Measurements from ENCODE around the gene HID1.
A peak's percentile ranks its signal among the peaks of the same experiment; 100 is the strongest.

Gene HID1

GRCh38 chr17:74962622-74963394 lies 9.8 kb downstream of the HID1 start:
- no peaks in the 10 kb centered on the region for H3K36me3 ChIP-seq (ENCODE audit: control insufficient read depth, insufficient read depth, low read length, severe bottlenecking)
- H3K27me3 ChIP-seq (replicated peaks; ENCODE audit: control insufficient read depth, insufficient read depth, low read length): peaks cover 15% of the 10 kb centered on the region
- H3K9me3 ChIP-seq (ENCODE audit: control insufficient read depth, low read length): no peaks in the 10 kb centered on the region
- DNase-seq (ENCODE audit: low read depth): no peak
- H3K9ac ChIP-seq (ENCODE audit: low read length): no peak overlapping the region
- no peaks in the 10 kb centered on the region for H3K4me1 ChIP-seq (ENCODE audit: control insufficient read depth, insufficient read depth, low read length)
- H3K4me3 ChIP-seq (ENCODE audit: low read length): no peak overlapping the region

- Histone ChIP-seq H3K9me3 (ENCODE audit: control insufficient read depth, low read length) (no peaks in the 10 kb centered on the region), H3K4me1 (ENCODE audit: control insufficient read depth, insufficient read depth, low read length) (no peaks in the 10 kb centered on the region), H3K27me3 (replicated peaks; ENCODE audit: control insufficient read depth, insufficient read depth, low read length) (peaks cover 15% of the 10 kb centered on the region), H3K9ac (ENCODE audit: low read length) (no peak overlapping the region), H3K36me3 (ENCODE audit: control insufficient read depth, insufficient read depth, low read length, severe bottlenecking) (no peaks in the 10 kb centered on the region), H3K4me3 (ENCODE audit: low read length) (no peak overlapping the region)
- DNase-seq (ENCODE audit: low read depth): peak; percentile 95
Observed at GRCh38 chr17:74961657-74962350, 10.8 kb downstream of the HID1 start.

GRCh38 chr17:74960570-74961342 lies 11.8 kb downstream of the HID1 start:
- no peaks in the 10 kb centered on the region for H3K4me1 ChIP-seq (ENCODE audit: control insufficient read depth, insufficient read depth, low read length)
- peaks cover 20% of the 10 kb centered on the region for H3K27me3 ChIP-seq (replicated peaks; ENCODE audit: control insufficient read depth, insufficient read depth, low read length)
- no peaks in the 10 kb centered on the region for H3K36me3 ChIP-seq (ENCODE audit: control insufficient read depth, insufficient read depth, low read length, severe bottlenecking)
- DNase-seq (ENCODE audit: low read depth): no peak
- no peaks in the 10 kb centered on the region for H3K9me3 ChIP-seq (ENCODE audit: control insufficient read depth, low read length)
- H3K9ac ChIP-seq (ENCODE audit: low read length): no peak overlapping the region
- no peak overlapping the region for H3K4me3 ChIP-seq (ENCODE audit: low read length)

GRCh38 chr17:74959826-74960515 lies 12.6 kb downstream of the HID1 start:
- Histone ChIP-seq H3K4me1 (ENCODE audit: control insufficient read depth, insufficient read depth, low read length) (no peaks in the 10 kb centered on the region), H3K27me3 (replicated peaks; ENCODE audit: control insufficient read depth, insufficient read depth, low read length) (peaks cover 24% of the 10 kb centered on the region), H3K9ac (ENCODE audit: low read length) (no peak overlapping the region), H3K9me3 (ENCODE audit: control insufficient read depth, low read length) (no peaks in the 10 kb centered on the region), H3K4me3 (ENCODE audit: low read length) (no peak overlapping the region), H3K36me3 (ENCODE audit: control insufficient read depth, insufficient read depth, low read length, severe bottlenecking) (no peaks in the 10 kb centered on the region)
- DNase-seq (ENCODE audit: low read depth): peak; percentile 22

GRCh38 chr17:74957935-74958740 lies 14.4 kb downstream of the HID1 start:
- Histone ChIP-seq H3K27me3 (replicated peaks; ENCODE audit: control insufficient read depth, insufficient read depth, low read length) (peaks cover 28% of the 10 kb centered on the region), H3K9ac (ENCODE audit: low read length) (no peak overlapping the region), H3K36me3 (ENCODE audit: control insufficient read depth, insufficient read depth, low read length, severe bottlenecking) (no peaks in the 10 kb centered on the region), H3K4me3 (ENCODE audit: low read length) (no peak overlapping the region), H3K9me3 (ENCODE audit: control insufficient read depth, low read length) (no peaks in the 10 kb centered on the region), H3K4me1 (ENCODE audit: control insufficient read depth, insufficient read depth, low read length) (no peaks in the 10 kb centered on the region)
- DNase-seq (ENCODE audit: low read depth): peak; percentile 74

GRCh38 chr17:74956093-74956492 lies 16.5 kb downstream of the HID1 start:
- Histone ChIP-seq H3K4me3 (ENCODE audit: low read length) (no peak overlapping the region), H3K9ac (ENCODE audit: low read length) (no peak overlapping the region), H3K36me3 (ENCODE audit: control insufficient read depth, insufficient read depth, low read length, severe bottlenecking) (no peaks in the 10 kb centered on the region), H3K9me3 (ENCODE audit: control insufficient read depth, low read length) (no peaks in the 10 kb centered on the region), H3K27me3 (replicated peaks; ENCODE audit: control insufficient read depth, insufficient read depth, low read length) (peaks cover 43% of the 10 kb centered on the region), H3K4me1 (ENCODE audit: control insufficient read depth, insufficient read depth, low read length) (no peaks in the 10 kb centered on the region)
- no peak for DNase-seq (ENCODE audit: low read depth)

GRCh38 chr17:74954665-74955421 lies 17.7 kb downstream of the HID1 start:
- DNase-seq (ENCODE audit: low read depth): no peak
- peaks cover 54% of the 10 kb centered on the region for H3K27me3 ChIP-seq (replicated peaks; ENCODE audit: control insufficient read depth, insufficient read depth, low read length)
- H3K9ac ChIP-seq (ENCODE audit: low read length): no peak overlapping the region
- H3K4me1 ChIP-seq (ENCODE audit: control insufficient read depth, insufficient read depth, low read length): no peaks in the 10 kb centered on the region
- no peaks in the 10 kb centered on the region for H3K36me3 ChIP-seq (ENCODE audit: control insufficient read depth, insufficient read depth, low read length, severe bottlenecking)
- no peaks in the 10 kb centered on the region for H3K9me3 ChIP-seq (ENCODE audit: control insufficient read depth, low read length)
- no peak overlapping the region for H3K4me3 ChIP-seq (ENCODE audit: low read length)

- peaks cover 61% of the 10 kb centered on the region for H3K27me3 ChIP-seq (replicated peaks; ENCODE audit: control insufficient read depth, insufficient read depth, low read length)
- H3K4me3 ChIP-seq (ENCODE audit: low read length): no peak overlapping the region
- no peak for DNase-seq (ENCODE audit: low read depth)
- no peak overlapping the region for H3K9ac ChIP-seq (ENCODE audit: low read length)
- H3K36me3 ChIP-seq (ENCODE audit: control insufficient read depth, insufficient read depth, low read length, severe bottlenecking): no peaks in the 10 kb centered on the region
- no peaks in the 10 kb centered on the region for H3K9me3 ChIP-seq (ENCODE audit: control insufficient read depth, low read length)
- no peaks in the 10 kb centered on the region for H3K4me1 ChIP-seq (ENCODE audit: control insufficient read depth, insufficient read depth, low read length)
Observed at GRCh38 chr17:74954115-74954514, 18.4 kb downstream of the HID1 start.

GRCh38 chr17:74953134-74953687 lies 19.3 kb downstream of the HID1 start:
- H3K4me1 ChIP-seq (ENCODE audit: control insufficient read depth, insufficient read depth, low read length): no peaks in the 10 kb centered on the region
- no peak for DNase-seq (ENCODE audit: low read depth)
- H3K4me3 ChIP-seq (ENCODE audit: low read length): no peak overlapping the region
- H3K36me3 ChIP-seq (ENCODE audit: control insufficient read depth, insufficient read depth, low read length, severe bottlenecking): no peaks in the 10 kb centered on the region
- H3K9ac ChIP-seq (ENCODE audit: low read length): no peak overlapping the region
- H3K27me3 ChIP-seq (replicated peaks; ENCODE audit: control insufficient read depth, insufficient read depth, low read length): peaks cover 65% of the 10 kb centered on the region
- H3K9me3 ChIP-seq (ENCODE audit: control insufficient read depth, low read length): no peaks in the 10 kb centered on the region
